ENCODE results near the gene NUP210.

Gene NUP210

DNA sequence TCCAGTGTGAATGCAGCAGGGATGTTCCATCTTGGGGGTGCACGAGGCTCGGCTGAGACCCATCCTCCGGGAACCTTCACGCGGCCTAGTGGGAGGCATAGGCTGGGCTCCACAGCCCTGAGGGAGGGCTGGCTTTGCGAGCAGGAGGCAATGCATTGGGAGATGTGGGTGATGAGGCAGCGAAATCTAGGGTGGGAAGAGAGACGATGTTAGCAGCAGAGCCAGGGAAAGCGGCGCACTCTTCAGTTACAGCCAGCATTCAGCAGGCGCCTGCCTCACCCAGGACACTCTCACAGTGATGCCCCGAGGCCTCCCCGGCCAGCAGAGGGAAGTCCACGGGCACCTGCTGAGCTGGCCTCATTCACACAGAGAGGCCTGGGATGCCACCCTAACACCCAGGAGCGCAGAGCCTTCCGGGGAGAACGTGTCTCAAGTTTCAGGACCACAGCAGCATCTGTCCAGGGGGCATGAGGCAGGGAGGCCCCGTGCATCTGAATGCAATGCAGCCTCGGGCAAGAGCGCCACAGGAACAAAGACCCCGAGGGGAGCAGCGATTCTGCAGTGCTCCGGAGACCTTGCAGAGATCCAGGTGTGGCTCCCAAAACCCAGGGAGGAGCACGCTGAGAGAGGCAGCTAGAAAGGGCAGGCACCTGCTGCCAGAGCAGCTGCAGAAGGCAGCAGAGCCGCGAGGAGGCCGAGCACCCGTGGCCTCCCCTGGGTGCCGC, 102.4 kb downstream of the NUP210 start:
- no peak for DNase-seq

- DNase-seq, result no peak
These were observed 103.5 kb downstream of the NUP210 start for GRCh38 chr3:13316603-13317002.

GRCh38 chr3:13314877-13315276, 105.2 kb downstream of the NUP210 start:
- DNase-seq, result no peak

- no peak for DNase-seq
These were observed 106.3 kb downstream of the NUP210 start for GRCh38 chr3:13313813-13314212.

- DNase-seq, result no peak
These were observed 111.1 kb downstream of the NUP210 start for GRCh38 chr3:13309004-13309403.

GRCh38 chr3:13308380-13308801, 111.7 kb downstream of the NUP210 start:
- peak in 1 of 2 experiments; percentile 12 for DNase-seq

GRCh38 chr3:13307041-13307440, 113.1 kb downstream of the NUP210 start:
- no peak for DNase-seq

- DNase-seq, result no peak
These were observed 114.5 kb downstream of the NUP210 start for GRCh38 chr3:13305623-13306022.

DNA sequence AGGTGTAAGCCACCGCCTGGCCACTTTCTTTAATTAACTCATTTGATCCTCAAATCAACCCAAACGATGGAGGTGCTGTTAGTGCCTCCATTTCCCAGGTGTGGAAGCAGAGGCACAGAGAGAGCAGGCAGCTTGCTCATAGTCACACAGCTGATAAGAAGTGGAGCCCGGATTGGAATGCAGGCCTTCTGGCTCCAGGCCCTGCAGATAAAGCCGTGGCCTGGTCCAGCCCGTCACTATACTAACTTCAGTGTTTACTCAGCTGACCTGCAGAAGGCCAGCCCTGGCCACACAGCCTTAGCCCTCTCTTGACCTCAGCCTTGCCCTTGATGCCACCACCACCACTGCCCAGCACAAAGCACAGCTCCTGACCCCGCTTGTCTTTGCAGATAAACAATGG, 116.7 kb downstream of the NUP210 start:
- DNase-seq, result no peak

DNA sequence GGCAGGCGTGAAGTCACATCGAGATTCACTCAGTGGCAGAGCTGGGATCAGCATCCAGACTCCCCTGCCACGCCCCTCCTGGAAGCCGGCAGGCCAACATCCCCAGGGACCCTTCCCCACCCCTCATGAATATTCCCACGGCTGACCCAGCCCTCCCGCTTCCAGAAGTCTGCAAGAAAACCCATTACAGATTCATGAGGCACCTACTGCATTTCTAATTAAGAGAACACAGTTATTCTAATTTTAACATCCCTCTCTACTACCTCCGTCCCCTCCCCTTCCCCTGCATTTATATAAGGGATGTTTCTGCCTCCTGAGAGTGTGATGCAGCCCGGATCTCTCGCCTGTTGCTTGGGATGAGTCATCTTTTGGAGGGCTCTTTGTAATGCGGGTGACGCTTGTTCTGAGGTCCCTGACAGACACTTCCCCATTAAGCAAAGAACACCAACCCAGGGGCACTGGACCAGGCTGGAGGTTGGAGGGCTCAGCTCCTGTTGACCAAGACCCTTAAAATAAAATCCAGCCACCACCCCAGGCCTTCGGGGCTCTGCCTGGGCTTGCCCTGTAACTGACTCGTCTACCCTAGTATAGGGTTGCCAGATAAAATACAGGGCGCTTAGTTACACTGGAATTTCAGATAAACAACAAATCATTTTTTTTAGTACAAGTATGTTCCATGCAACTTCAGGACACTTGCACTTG, 118.7 kb downstream of the NUP210 start:
- no peak for DNase-seq

DNA sequence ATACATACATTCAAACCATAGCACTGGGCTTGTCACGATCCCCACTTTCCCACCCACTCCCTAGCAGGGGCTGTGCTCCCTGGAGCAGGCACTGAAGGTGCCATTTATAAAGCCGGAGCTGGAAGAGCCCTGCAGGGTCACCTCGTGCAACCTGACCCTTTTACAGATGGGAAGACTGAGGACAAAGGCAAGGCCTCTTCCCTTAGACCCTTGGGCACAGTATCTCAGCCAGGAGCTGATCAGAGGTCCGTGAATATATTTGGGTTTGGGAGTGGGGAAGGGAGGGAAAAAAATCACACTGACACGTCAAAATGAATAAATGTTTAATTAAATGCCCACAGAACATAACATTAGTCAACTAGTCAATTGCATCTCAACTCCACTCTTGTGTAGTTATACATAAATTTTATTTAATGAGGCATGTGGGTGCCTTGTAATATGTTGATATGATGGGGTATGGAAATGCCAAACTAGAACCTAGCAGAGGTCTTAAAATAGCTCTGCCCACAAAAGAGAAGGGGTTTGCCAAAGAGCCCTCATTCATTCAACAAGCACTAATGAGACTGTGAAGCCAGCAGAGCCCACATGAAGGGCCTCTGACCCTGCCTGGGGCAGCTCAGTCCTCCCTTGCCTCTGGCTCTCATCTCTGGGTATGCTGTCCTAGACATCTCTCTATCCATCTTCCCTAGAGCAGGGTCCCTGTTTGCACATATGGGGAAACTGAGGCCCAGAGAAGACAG, 119.4 kb downstream of the NUP210 start:
- no peak for DNase-seq

GRCh38 chr3:13299531-13300155, 120.5 kb downstream of the NUP210 start:
- DNase-seq, result no peak

DNA sequence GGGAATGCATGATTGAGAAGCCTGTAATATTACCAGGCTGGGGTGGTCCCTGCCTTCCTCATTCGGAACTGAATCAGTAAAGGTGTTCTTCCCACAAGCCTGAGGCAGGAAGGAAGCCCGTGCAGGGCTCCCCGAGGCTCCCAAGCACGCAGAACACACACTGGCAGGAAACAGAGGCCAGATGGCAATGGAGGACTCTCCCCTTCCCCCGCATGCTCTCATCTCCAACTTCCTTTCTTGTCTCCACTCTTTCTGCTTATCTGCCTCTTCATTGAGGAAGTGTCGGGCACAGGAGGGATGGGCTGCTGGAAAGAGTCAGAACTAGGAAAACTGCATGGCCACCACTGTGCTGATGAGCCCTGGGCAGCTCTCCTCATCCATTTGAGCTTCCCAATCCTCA, 123.5 kb downstream of the NUP210 start:
- no peak for DNase-seq

DNA sequence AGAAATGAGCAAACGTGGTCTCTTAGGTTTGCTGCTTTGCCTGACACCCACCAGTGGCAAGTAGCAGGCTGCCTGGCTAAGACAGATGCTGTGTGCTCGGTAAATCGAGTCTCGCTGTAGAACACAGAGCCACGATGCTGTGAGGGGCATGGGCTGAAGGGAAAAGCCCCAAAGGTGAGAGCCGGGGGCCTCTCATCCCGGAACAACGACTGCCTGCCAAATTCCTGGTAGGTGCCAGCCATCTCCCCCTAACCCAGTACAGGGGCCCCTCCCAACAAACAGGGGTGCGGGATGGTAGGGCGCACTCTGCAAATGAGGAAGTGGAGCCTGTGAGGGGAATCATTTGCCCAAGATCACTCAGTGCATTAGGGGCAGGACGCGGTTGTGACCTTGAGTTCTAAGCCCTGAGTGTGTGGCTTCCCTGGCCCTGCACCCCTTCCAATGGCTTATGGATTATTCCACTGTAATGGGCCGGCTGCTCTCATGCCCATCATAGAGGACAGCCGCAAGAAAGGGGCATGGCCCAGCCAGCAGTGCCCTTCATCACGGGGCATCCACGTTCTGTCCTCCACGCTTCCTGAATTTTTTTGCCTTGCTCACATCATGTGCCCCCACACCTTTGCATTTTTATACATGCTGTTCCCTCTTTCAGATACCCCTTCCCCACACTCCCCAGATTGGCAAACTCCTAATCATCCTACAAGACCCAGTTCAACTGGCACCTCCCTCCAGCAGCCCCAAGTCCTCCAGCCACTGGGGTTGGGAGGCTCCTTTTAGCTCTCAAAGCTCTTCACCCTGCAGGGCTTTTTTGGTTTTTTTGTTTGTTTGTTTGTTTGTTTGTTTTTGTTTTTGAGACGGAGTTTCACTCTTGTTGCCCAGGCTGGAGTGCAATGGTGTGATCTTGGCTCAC, 125.4 kb downstream of the NUP210 start:
- no peak for DNase-seq

DNA sequence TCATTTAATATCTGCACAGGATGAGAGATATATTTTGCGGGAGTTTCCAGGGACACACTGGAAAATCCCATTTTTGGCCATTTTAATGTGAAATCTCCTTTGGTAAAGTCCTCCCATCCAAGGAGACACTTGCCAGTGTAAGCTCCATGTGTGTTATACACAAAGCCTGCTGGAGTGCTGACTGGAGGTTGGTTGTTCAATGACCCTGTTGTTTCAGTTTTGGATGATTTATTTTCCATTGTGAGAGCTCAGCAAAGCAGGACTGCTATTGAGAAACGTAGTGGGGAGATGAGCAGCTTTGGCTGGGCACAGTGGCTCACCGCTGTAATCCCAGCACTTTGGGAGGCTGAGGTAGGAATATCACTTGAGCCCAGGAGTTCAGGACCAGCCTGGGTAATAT, 127.7 kb downstream of the NUP210 start:
- DNase-seq, result no peak

- no peak for DNase-seq
These were observed 129.2 kb downstream of the NUP210 start for GRCh38 chr3:13290941-13291340.

DNA sequence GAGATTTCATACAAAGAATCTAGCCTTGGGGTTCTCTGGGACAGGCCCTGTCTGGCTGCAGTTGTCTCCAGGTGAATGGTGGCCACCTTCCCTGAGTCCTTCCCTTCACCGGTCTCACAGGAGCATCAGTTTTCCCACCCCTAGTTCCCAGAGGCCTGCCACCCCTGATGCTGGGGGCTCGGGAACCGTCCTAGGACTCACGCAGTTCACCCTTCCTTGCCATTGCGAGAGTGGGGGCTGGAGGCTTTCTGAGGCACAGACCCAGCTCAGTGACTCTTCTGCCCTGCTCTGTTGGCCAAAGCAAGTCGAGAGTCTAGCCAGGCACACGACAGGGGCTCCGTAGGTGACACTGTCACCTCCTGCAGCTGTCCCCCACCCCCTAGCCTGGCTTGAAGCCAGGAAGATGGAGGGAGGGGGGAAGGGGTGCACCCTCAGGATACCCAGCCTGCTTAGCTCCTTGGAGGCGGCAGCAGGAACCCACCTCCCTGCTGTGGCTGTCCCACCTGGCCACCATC, 130.3 kb downstream of the NUP210 start:
- DNase-seq, result no peak

DNA sequence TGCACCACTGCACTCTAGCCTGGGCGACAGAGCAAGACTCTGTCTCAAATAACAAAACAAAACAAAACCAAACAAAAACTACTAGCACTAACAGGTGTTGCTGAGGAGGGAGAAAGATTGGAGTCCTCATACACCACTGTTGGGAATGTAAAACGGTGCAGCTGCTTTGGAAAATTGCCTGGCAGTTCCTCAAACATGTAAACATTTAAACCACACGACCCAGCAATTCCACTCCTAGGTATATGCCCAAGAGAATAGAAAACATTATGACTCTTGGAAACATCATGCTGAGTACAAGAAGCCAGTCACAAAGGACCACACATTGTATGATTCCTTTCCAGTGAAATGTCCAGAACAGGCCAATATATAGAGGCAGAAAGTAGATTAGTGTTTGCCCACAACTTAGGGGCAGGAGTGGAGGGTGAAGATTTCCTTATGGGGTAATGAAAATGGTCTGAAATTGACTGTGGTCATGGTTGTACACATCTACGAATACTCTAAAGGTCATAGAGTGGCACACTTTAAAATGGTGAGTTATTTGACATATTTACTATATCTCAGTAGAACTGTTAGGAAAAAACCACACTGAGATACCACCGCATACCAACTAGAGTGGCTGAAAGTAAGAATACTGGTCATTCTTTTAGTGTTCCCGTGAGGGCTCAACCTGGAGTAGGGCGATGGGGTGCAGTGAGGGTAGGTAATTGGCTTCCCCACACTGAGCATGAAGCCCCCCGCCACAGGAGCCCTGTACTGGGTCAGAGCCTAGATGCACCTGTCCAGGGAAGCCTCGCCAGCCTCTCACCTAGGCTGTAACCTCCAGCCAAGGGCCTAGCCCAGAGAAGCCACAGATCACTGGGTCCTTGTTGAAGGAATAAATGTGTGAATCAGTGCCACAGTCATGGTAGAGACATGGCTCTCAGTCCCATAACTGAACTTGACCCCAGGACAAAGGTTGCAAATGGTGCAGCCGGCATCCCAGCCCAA, 131.1 kb downstream of the NUP210 start:
- DNase-seq, result no peak

DNA sequence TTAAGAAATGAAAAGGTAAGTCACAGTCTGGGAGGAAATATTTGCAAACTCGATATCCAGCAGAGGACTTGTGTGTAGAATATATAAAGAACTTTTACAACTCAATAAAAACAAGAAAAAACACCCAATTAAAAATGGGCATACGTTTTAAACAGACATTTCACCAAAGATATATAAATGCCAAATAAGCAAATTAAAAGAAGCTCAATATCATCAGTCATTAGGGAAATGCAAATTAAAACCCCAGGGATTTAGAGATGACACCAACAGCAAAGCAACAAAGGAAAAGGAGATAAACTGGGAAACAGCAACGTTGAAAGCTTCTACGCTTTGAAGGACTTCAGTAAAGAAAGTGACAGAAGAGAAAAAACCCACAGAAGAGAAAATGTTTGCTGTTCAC, 132.3 kb downstream of the NUP210 start:
- DNase-seq, result no peak

GRCh38 chr3:13286873-13287272, 133.2 kb downstream of the NUP210 start:
- DNase-seq, result no peak

All from stimulated activated CD4-positive, alpha-beta T cell treated with anti-CD3 and anti-CD28 coated beads, Interleukin-4, amount 100 ng/mL, for 4 hours (primary cell).